HG03045 (cell line): Measurements from ENCODE around the gene RPTOR.

ENCODE experiments used
- ATAC-seq: cut with Tn5 transposase; IDR thresholded peaks from one replicate; pipeline ENCODE4 v1.9.1; 2021; ENCODE audit warnings: mild to moderate bottlenecking, moderate library complexity; ENCODE audit not compliant: unreplicated experiment

Gene RPTOR

DNA sequence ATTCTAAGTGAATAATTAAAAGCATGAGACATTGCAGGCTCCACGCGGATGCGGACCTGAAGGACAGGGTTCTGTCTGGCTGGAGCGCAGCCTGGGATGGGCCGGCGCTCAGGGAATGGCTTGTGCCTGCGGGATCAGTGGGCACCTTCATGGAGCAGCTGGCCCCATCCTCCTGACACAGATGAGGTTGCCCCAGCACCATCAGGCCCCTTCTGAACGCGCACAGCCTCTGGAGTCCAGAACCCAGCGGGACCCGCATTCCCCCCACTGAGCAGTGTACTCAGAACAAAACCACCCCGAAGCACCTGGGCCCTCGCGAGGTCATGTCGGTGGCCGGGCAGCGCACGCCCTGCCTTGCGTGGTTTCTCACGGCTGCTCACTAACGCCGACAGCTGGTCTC lies 376.5 kb downstream of the RPTOR start:
- no peak for ATAC-seq

DNA sequence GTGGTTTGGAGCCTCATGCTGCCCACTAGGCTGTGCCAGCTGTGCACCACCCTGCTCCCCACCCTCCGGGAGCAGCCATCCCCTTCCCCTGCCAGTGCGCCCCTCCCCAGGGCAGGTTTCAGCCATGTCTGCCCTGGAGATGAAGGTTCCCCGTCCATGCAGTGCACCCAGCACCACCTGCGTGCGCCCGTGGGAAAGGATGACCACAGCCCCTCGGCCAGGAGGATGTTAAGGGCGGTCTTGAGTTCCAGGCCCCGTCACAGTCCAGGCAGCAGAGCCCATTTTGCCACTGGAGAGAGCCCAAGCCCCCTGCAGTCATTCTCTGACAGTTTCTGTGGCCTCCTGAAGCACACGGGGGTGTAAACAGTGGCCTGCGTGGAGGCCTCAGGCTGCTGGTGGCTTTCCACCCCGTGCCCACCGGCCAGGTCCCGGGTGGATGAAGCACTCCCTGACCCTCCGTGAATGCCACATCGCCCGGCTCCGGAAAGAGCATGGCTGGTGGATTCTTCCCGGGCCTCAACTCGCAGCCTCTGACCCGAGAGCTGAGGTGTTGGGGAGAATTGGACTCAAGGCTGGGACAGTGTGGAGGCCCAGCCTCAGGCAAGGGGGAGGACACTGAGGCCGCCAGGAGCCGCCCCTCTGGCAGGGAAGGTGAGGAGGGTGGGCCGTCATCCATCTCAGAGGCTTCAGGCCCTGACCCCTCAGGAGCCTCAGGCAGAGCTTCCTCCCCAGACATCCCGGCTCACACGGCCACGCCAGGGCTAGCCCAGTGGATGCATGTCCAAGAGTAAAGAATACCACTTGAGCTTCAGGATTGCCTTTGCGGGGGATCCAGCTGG lies 377.3 kb downstream of the RPTOR start:
- no peak for ATAC-seq

DNA sequence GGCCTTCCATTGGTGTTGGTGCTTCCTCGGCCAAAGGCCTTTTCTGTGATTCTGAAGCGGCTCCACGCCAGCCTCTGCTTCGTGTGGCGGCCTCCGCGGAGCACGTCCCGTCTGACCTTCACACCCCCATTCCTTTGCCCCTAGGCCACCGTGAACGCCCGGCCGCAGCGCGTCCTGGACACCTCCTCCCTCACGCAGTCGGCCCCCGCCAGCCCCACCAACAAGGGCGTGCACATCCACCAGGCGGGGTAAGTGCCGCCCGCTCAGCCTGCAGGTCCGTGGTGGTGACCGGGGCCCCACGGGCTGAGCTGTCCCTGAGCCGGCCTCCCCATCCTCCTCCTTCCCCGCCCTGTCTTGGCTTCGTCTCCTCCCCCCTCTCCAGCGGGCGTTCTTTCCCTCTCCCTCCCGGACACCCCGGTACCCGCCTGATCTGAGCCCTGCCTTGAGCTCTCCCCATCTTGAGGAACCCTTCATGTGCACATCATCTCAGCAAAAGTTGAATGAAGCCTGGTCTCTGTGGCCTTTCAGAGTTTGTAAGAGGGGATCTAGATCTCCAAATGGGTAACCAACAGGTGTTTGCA lies 378.0 kb downstream of the RPTOR start:
- no peak for ATAC-seq

GRCh38 chr17:80923211-80924110 lies 378.8 kb downstream of the RPTOR start:
- no peak for ATAC-seq

DNA sequence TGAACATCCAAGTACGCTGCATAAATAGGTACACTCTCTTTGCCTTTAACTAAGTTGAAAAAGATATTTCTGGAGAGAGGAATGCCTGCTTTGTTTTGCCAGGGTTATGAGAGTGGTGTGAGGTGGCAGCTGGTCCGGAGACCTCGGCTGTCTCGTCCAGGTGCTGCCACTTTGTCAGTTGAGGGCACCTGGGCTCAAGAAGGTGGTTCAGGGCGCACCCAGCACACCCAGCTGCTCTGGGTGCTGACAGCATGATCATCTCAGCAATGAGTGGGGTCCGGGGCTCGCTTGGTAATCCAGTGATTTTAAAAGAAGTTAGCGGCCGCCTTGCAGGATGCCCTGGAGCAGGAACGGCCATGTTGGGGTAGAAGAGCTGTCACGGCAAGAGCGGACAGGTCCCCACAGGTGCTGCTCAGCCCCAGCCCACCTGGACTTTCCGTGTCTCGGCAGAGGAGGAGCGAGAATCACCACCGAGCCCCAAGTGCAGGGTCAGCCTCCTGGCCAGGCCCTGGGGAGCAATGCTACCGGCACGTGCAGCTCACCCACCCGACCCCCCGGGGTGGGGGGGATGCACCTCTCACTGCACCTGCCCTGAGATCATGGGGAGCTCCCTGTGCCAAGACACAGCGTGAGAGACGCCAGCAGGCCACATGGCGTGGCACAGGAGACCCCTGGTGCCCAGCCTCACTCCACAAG lies 379.6 kb downstream of the RPTOR start:
- ATAC-seq: no peak

- no peak for ATAC-seq
These were observed 380.4 kb downstream of the RPTOR start for GRCh38 chr17:80924807-80925610.

- no peak for ATAC-seq
These were observed 381.2 kb downstream of the RPTOR start for GRCh38 chr17:80925688-80926335.

GRCh38 chr17:80926591-80927250 lies 382.1 kb downstream of the RPTOR start:
- no peak for ATAC-seq

- no peak for ATAC-seq
These were observed 383.2 kb downstream of the RPTOR start for GRCh38 chr17:80927791-80928216.

DNA sequence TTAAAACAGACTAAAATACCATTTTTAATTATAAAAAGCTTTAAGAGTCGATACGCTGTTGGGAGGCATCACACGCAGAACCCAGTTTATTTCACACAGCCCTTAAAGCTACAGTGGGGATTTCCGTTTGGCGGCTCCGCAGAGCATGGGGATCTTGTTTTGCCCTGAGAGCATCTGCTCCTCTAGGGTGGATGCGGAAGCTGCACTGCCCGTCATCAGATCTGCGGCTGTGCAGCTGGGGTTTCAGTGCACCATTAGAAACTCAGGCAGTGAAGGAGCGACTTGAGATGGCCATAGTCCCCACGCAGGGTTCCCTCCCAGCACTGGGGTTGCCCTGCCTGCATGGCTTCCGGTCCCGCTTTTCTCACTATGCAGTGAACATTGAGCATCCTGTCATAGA lies 384.8 kb downstream of the RPTOR start:
- no peak for ATAC-seq

DNA sequence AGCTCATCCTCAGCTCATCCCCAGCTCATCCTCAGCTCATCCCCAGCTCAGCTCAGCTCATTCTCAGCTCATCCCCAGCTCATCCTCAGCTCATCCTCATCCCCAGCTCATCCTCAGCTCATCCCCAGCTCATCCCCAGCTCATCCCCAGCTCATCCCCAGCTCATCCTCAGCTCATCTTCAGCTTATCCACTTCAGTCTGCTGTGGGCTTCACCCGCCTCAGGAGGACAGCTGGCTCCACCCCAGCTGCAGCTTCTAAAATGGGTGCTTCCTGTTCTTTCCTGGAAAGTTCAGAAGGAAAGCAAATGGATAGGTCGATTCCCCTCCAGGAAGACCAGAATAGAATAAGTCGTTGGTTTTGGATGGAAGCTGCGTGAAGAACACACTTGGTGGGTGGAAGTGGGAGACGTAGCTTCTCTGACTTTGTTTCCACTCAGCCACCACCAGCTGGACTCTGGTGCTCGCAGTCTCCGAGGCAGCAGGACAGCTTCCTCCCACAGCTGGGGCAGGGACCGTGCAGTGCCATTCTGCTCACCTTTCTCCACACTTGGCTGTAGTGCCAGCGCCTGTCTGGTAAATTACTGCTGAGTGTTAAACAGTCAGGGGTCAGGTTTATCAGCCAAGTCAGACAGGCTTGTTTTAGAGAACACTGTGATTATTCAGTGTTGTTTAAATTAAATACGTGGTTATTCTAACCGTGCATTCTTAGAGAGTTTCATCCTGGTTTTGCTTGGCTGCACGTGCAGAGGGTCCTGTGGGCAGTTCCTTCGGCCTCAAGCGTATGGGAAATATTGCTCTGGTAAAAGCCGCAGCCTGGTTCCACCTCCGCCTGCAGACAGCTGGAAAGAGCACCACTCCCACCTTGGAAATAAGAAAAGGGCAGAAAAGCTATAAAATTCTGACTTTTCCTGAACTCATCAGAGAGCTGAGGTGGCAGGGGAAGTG lies 386.0 kb downstream of the RPTOR start:
- ATAC-seq: no peak

DNA sequence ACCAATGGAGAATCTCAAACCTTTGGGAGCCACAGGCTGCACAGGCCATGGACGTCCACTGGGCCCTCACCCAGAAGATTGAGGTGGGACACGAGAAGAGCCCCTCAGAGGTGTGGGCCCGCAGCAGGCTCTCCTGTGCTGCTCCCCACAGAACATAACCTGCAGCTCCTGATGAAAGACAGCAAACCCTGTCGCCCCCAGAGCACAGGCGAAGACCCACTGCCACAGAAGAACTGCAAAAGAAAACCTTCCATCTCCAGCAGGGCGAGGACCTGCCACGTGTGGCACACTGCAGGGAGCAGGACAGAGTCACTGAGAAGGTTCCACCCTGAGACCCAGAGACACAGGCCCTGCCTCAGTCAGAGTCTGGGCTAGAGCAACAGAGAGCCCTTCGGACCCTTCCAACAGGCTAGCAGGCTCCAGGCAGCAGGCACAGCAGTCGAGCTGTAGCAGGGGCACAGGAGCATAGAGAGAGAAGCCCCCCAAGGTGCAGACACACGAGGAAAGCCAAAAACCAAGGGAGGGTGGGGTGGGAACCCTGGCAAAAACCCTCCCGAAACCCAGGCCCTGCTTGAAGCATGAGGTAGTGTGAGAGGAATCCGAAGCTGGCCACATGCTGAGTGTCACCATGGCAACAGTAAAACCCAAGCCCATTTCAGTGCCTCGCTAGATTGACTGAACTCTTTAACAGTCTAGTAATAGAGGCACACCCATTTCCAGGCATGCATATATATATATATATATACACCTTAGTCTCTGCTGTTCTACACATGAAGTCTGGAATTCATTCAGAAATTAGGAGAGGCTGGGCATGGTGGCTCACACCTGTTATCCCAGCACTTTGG lies 387.0 kb downstream of the RPTOR start:
- ATAC-seq: no peak

- no peak for ATAC-seq
These were observed 390.9 kb downstream of the RPTOR start for GRCh38 chr17:80935526-80935925.

GRCh38 chr17:80936218-80936617 lies 391.6 kb downstream of the RPTOR start:
- ATAC-seq: no peak

DNA sequence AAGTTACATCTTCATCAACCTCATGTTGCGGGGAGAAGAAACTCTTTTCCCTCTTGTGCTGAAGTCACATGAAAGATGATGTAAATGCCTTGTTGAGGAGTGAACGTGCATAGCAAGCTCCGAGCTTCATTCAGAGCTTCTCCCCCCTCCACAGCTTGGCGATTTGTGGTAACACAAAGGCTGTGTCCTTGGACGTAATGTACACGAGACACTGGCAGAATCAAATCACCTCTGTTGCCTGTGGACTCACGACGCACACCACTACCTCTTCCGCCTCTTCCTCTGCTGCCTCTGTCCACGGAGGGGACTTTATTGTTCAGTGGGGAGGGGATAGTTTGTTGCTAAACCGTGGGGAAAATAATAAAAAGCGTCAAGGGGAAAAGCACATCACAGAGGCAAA lies 392.1 kb downstream of the RPTOR start:
- no peak for ATAC-seq

GRCh38 chr17:80937462-80938381 lies 393.1 kb downstream of the RPTOR start:
- ATAC-seq: no peak
